Measurements from ENCODE around the gene RPS25. TPM values are rescaled to one million over a fixed set of nuclear protein-coding genes. Genes with fewer than 3 reads are reported as not detected.

Gene RPS25
- polyA plus RNA-seq, 1 donor from 2014 or later = 1,728 TPM

DNA sequence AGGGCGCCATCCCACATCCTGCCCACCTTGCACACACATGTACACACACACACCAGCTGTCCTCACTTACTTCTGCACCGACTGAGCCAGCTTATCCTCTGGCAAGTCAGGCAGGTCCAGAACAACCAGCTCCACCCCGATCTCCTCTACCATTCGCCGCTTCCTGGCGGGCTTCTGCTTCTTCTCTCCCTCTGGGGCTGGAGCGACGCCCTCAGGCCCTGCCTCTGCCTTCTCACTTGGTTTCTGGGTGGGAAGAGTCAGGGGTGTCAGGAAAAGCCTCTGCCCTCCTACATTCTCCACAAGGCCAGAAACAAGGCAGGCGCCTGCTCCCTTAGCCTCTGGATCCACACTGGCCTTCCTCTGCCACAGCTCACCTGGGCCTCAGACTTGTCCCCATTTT, 30.5 kb upstream of the RPS25 start:
- no peaks in the 10 kb centered on the region for H3F3A ChIP-seq (ENCODE audit: insufficient read depth, low read length, poor library complexity, severe bottlenecking)
- TF ChIP-seq, protein P1, sequence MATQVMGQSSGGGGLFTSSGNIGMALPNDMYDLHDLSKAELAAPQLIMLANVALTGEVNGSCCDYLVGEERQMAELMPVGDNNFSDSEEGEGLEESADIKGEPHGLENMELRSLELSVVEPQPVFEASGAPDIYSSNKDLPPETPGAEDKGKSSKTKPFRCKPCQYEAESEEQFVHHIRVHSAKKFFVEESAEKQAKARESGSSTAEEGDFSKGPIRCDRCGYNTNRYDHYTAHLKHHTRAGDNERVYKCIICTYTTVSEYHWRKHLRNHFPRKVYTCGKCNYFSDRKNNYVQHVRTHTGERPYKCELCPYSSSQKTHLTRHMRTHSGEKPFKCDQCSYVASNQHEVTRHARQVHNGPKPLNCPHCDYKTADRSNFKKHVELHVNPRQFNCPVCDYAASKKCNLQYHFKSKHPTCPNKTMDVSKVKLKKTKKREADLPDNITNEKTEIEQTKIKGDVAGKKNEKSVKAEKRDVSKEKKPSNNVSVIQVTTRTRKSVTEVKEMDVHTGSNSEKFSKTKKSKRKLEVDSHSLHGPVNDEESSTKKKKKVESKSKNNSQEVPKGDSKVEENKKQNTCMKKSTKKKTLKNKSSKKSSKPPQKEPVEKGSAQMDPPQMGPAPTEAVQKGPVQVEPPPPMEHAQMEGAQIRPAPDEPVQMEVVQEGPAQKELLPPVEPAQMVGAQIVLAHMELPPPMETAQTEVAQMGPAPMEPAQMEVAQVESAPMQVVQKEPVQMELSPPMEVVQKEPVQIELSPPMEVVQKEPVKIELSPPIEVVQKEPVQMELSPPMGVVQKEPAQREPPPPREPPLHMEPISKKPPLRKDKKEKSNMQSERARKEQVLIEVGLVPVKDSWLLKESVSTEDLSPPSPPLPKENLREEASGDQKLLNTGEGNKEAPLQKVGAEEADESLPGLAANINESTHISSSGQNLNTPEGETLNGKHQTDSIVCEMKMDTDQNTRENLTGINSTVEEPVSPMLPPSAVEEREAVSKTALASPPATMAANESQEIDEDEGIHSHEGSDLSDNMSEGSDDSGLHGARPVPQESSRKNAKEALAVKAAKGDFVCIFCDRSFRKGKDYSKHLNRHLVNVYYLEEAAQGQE (IDR thresholded peaks at IDR 0.05; ENCODE audit: borderline replicate concordance) = no peak
- TF ChIP-seq EP300 (conservative IDR thresholded peaks at IDR 0.05; ENCODE audit: poor library complexity, severe bottlenecking) (no peak), SMC3 (conservative IDR thresholded peaks at IDR 0.05; ENCODE audit: poor library complexity) (no peak), MXI1 (conservative IDR thresholded peaks at IDR 0.05; ENCODE audit: poor library complexity, severe bottlenecking) (no peak), POLR2AphosphoS5 (IDR thresholded peaks at IDR 0.05) (no peak), EZH2 (IDR thresholded peaks at IDR 0.05; ENCODE audit: borderline replicate concordance, insufficient read depth, low read length, poor library complexity, severe bottlenecking) (no peak)

DNA sequence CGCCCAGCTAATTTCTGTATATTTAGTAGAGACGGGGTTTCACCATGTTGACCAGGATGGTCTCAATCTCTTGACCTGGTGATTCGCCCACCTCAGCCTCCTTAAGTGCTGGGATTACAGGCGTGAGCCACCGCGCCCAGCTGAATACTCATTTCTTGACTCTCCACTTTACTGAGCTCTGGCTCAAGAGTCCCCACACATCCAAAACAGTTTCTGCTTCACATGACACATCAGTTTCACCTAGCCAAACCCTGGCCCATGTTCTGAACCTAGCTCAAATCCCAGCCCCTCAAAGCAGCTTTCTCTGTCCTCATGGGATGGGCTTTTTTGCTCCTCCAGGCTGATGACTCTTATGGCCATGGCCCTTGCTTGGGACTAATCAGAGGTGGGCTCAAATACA, 29.1 kb upstream of the RPS25 start:
- TF ChIP-seq TAF1 (IDR thresholded peaks at IDR 0.05; ENCODE audit: low read depth) (no peak), CTCF (IDR thresholded peaks at IDR 0.05; ENCODE audit: poor library complexity, severe bottlenecking) (no peak), POLR2AphosphoS5 (IDR thresholded peaks at IDR 0.05) (no peak), EP300 (conservative IDR thresholded peaks at IDR 0.05; ENCODE audit: poor library complexity, severe bottlenecking) (no peak), RAD21 (conservative IDR thresholded peaks at IDR 0.05) (no peak), EZH2 (IDR thresholded peaks at IDR 0.05; ENCODE audit: borderline replicate concordance, insufficient read depth, low read length, poor library complexity, severe bottlenecking) (no peak), SMC3 (conservative IDR thresholded peaks at IDR 0.05; ENCODE audit: poor library complexity) (no peak), MXI1 (conservative IDR thresholded peaks at IDR 0.05; ENCODE audit: poor library complexity, severe bottlenecking) (no peak)
- TF ChIP-seq, protein P1 (IDR thresholded peaks at IDR 0.05; ENCODE audit: borderline replicate concordance) = no peak
- Histone ChIP-seq H3K4me2 (ENCODE audit: low read length) (no peak overlapping the region), H4K20me1 (ENCODE audit: insufficient read depth) (no peaks in the 10 kb centered on the region), H3K4me3 (ENCODE audit: low read length) (no peak overlapping the region), H3K9me2 (ENCODE audit: insufficient read depth, low read length) (no peaks in the 10 kb centered on the region), H2AFZ (ENCODE audit: low read depth, low read length) (no peak overlapping the region), H3K27ac (ENCODE audit: low read length) (no peak overlapping the region), H3K9ac (ENCODE audit: low read length) (no peak overlapping the region), H3K79me2 (replicated peaks; ENCODE audit: insufficient read depth, low read length) (no peaks in the 10 kb centered on the region), H3F3A (ENCODE audit: insufficient read depth, low read length, poor library complexity, severe bottlenecking) (no peaks in the 10 kb centered on the region), H3K36me3 (ENCODE audit: insufficient read depth, low read length) (peaks cover 9% of the 10 kb centered on the region), H3K27me3 (ENCODE audit: insufficient read depth, low read depth, low read length) (no peaks in the 10 kb centered on the region), H3K9me3 (ENCODE audit: low read length) (no peaks in the 10 kb centered on the region)

More for the DNA sequence above, 30.5 kb upstream of the RPS25 start:
- Histone ChIP-seq H3K4me2 (ENCODE audit: low read length) (no peak overlapping the region), H3K9me3 (ENCODE audit: low read length) (no peaks in the 10 kb centered on the region), H3K36me3 (ENCODE audit: insufficient read depth, low read length) (peaks cover 10% of the 10 kb centered on the region), H3K27me3 (ENCODE audit: insufficient read depth, low read depth, low read length) (no peaks in the 10 kb centered on the region), H3K4me3 (ENCODE audit: low read length) (no peak overlapping the region), H3K9me2 (ENCODE audit: insufficient read depth, low read length) (no peaks in the 10 kb centered on the region), H3K79me2 (replicated peaks; ENCODE audit: insufficient read depth, low read length) (no peaks in the 10 kb centered on the region), H2AFZ (ENCODE audit: low read depth, low read length) (no peak overlapping the region), H4K20me1 (ENCODE audit: insufficient read depth) (no peaks in the 10 kb centered on the region), H3K27ac (ENCODE audit: low read length) (no peak overlapping the region), H3K9ac (ENCODE audit: low read length) (no peak overlapping the region)

All from neural cell (in vitro differentiated cells).